Stimulated activated CD4-positive, alpha-beta T cell treated with anti-CD3 and anti-CD28 coated beads, Interleukin-4, amount 100 ng/mL, for 4 hours (primary cell): ENCODE data around the gene TALDO1.

Experiments
- DNase-seq, 2 experiments: peaks; one replicate each; pipeline ENCODE4 v3.0.0-alpha.2; 2020

The TALDO1 gene

DNA sequence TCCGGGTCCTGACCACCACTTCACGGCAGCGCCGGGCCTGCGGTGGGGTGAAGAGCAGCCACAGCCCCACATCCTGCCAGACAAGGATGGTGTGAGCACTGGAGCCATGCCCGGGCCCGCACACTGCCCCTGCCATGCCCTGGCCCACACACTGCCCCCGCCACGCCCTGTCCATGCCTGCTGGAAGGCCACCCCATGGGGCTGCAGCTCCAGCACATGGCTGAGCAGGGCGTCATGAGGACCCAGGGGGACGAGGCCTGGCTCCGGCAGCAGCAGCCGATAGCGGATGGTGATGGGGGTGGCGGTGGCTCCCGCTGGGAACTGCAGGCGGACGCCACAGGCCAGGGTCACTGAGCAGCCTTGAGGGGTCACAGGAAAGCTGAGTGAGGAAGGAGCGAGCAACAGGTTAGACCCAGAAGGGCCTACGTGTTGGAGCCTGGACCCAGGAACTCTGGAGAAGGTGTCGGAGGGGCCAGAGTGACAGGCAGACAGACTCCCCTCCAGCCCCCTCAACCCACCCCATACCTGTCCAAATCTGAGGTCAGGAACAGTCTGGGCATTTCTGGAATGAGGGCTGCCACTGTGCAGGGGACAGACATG, 54.9 kb downstream of the TALDO1 start:
- no peak for DNase-seq

DNA sequence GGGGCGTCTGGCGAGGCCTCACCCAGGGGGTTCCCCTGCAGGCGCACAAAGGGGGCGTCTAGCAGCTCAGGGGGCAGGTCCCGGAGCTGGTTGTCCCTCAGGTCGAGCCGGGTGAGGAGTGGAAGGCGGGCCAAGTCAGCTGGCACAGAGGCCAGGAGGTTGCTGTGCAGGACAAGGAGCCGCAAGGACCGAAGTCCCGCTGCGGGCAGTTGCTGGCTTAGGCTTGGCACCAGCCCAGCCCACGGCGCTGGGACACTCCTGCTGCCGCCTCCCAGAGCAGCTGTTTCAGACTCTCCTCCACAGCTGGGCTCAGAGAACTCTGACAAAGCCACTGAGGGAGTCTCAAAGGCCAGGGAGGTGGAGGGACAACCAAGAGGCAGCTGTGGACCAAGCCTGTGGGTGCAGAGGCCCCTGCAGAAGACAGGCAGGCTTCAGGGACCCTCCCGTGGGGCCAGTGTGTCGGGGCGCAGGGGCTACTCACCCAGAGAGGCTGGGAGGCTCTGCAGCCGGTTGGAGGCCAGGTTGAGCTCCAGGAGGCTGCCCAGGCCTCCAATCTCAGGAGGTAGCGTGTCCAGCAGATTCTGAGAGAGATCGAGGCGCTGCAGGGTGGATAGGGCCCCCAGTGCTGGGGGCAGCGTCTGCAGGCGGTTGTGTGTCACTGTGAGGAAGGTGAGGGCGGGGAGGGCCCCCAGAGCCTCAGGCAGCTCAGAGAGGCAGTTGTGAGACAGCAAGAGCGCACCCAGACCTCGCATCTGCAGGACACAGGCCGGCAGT, 55.6 kb downstream of the TALDO1 start:
- DNase-seq: no peak

DNA sequence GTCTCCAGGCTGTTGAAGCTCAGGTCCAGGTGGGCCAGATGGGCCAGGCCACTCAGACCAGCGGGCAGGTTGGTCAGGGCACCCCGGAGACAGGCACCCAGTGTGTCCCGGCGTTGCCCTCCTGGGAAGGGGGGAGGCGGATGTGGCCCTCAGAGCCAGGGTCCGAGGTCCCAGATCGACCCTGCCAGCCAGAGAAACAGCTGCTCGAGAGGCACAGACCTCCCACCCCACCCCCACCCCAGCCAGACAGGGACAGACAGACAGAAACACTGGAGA, 56.1 kb downstream of the TALDO1 start:
- no peak for DNase-seq

DNA sequence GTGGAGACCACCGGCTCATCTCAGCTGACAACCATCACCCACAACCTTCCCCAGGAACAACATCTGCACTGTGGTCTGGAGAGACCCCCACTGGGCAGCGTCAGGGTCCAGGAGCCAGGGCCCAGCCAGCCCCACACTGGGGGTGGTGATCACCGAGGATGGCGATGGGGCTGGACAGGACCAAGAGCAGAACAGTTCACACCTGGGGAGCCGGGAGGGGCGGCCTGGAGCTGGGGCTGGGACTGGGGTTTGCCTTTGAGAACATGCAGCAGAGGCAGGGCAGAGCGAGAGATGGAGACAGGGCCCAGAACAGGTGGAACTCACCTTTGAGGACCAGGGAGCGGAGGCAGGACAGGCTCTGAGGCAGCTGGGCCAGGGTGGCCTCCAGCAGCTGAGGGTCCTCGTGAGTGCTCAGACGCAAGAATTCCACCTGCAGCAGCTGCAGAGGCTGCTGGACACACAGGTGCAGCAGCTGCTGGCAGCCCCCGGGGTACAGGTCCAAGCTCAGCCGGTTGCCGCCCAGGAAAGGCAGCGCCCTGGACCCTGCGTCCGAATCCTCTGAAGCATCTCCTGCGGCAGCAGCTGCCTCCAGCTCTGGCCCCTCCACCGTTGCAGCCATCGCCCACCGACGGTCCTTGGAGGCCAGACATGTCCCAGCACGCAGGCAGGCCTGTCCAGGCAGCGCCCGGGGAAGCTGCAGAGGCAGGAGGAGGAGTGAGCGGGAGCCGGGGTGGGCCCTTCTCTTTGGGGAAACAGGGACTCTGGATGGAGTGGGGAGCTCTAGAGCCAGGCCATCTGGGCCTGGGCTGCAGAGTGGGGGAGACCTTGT, 56.7 kb downstream of the TALDO1 start:
- DNase-seq: no peak

DNA sequence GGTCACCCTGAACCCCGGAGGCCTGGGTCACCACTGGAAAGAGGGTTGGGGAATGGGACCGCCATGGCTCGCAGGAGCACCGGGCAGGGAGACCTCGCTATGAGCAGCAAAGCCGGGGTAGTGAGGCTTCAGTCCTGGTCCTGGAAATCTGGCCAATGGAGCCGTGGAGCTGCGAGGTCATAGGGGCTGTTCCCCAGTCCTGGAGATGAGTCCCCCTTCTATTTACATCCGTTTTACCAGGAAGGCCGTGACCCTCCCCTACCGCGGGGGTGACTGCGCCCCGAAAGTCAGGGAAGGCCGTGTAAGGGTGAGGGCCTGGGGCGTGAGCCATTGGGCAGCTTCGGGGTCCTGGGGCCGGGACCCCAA, 57.3 kb downstream of the TALDO1 start:
- DNase-seq: no peak

DNA sequence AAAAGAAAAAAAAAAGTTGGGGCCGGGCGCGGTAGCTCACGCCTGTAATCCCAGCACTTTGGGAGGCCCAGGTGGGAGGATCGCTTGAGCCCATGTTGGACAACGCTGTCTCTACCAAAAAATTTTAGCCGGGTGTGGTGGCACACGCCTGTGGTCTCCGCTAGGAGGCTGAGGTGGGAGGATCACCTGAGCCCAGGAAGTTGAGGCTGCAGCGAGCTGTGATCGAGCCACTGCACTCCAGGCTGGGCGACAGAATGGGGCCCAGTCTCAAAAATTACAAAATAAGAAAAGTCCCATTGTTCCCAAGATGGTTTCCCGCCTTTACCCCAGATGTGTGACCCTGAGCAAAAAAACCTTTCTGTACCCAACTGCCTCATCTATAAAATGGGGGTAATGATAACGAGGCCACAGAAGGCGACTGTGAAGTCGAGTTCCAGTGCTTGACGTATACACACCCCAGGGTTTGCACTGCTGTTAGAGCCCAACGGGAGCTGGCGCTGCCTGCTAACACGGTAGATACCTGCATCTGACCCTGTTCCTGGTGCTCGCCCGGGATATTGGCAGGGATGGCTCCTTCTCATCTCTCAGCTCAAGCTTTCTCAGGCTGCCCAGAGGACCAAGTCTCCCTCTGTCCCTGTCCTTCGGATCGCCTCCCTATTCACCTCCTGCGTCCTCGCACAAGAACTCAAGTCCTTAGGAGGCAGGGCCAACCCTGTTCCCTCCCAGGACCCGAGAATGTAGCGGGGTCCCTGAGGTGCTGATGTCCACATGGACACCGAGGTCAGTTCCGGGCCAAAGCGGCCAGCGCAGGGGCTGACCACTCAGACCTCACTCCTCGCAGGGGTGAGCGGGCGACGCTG, 61.4 kb downstream of the TALDO1 start:
- no peak for DNase-seq

DNA sequence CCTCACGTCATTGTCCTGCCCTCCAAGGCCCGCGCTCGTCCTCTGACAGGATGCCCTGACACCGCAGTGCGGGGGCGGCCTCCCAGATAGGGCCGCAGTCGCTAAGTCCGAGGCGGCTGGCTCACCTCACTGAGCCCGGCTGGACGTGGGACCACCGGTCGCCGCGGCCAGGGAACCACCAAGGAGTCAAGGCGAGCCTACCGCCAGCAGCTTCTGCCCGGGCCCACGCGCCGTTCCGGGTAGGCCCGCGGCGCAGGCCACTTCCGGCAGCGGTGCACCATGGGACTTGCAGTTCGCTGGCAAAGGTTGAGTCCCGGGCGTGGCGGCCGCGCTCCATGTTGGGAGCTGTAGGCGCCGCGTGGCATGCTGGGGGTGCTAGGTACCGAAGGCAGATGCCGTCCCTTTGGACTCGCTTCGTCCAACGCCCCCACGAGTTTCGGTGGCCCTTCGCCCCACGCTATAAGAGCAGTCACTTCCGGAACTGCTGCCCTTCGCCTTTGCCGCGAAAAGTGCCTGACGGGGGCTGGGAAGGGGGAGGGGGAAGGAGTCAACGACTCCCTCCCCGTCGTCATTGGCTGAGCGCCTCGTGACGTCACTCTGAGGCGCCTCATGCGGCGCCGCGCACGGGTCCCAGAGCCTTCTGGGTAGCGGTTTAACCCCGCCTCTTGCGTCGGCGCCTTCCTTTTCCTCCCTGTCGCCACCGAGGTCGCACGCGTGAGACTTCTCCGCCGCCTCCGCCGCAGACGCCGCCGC, 62.2 kb downstream of the TALDO1 start, which contains the start of gene RPLP2:
TSS of gene RPLP2 (plus strand) at position 681 of the 753 bp plus-strand sequence. CDS start 268 bp downstream, outside the sequence.
- peak; percentile 95 to 97 for DNase-seq

DNA sequence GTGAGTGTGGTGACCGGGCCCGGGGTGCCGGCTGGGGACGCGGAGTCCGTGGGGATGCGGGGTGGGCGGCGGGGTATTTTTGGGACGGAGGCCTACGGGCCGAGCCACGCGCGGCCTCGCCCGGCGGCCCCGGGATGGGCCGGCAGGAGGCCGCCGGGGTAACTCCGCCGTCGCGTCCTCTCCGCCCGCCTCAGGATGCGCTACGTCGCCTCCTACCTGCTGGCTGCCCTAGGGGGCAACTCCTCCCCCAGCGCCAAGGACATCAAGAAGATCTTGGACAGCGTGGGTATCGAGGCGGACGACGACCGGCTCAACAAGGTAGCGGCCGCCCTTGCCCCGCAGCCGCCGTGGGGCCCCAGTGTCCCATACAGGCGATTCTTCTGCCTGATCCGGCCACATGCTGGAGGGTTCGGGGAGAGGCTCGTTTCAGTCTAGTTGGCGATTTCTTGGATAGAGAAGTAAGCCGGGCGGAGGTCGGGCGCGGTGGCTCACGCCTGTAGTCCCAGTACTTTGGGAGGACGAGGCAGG, 62.8 kb downstream of the TALDO1 start:
- DNase-seq: no peak

DNA sequence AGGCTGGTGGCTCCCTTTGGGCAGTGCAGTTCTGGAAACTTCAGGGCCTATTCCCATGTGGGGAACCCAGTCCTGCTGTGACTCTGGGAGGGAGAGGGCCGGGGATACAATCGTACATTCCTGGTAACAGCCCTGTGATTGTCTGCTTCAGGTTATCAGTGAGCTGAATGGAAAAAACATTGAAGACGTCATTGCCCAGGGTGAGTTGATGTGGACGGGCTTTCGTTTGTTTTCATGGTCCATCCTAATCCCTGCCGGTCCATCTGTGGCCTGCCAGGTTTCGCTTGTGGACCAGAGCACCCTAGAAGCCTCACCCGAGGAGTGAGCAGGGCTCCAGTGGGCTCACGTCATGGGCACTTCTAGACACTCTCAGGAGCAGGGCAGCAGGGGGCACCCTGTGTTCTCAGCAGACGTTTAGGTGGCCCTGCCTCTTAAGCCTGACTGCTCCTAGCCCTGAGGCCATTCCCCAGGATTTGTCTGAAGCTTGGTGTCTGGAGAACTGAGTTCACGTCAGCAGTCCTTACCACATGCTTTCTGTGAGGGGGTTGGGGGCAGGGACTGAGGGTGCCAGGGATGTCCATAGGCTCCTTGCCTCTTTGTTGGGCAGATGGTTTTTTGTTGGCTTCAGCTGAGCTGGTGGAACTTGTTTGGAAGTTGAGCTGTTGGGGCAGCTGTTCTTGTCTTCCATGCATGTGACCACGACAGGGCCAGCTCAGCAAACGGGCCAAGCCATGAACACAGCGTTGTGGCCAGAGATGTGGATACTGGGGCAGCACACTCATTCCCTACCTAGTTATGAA, 64.4 kb downstream of the TALDO1 start:
- DNase-seq: no peak

DNA sequence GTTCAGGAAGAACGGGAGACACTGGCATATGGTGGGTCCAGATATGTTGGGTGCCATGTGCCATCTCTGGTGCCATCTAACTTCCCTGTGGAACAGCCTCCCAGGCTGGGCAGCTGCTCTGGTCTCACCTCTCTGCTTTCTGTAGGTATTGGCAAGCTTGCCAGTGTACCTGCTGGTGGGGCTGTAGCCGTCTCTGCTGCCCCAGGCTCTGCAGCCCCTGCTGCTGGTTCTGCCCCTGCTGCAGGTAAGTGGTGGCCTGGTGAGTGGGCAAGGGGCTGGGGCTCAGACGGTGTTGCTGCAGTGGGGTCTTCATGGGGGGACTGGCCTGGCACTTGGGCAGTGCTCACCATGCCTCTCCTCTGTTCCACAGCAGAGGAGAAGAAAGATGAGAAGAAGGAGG, 65.1 kb downstream of the TALDO1 start:
- no peak for DNase-seq

DNA sequence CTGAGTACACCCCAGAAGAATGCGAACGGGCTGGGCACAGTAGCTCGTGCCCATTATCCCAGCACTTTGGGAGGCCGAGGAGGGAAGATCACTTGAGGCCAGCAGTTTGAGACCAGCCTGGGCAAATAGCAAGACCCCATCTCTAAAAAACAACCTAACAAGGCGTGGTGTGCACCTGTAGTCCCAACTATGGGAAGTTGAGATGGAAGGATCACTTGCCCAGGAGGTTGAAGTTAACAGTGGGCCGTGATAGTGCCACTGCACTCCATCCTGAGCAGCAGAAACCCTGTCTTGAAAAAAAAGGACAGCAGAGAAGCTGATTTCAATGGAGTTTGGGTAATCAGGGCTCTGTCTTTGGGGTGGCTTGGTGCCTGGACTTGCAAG, 65.8 kb downstream of the TALDO1 start:
- DNase-seq: no peak

DNA sequence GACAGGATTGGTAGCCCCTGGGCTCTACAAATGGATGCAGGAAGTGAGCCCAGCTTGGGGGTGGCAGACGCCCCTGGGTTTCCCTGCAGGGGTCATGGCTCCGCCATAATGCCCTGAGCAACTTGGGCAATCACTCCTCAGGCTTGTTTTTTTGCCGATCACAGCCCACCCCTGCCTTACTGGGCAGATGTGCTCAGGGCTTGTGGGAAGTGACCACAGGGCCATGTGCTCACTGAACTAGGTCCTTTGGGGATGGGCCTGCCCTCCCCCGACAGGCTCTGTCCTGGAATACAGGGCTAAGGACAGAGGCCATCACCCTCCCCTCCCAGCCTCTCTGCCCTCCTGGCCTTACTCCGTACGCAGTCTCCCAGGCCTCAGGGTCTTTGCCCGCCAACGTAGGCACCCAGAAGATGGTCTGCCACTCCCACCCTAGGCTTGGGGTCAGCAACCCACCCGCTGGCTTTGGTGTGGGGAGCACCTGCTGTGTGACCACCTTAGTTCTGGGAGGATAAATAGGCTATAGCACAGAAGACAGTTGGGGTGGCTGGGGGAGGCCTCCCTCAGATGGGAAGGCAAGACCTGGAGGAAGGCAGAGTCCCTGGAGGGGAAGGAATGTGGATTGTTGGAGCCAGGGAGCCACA, 66.3 kb downstream of the TALDO1 start:
- no peak for DNase-seq
